Keratinocyte (primary cell): Measurements from ENCODE around the gene HIC2. TPM values are rescaled to one million over a fixed set of nuclear protein-coding genes. Genes with fewer than 3 reads are reported as not detected.
"Not testable (repeated sequence)": the region's sequence is repeated elsewhere in the genome, so short reads cannot be mapped to it uniquely, and the experiment has no call there.

ENCODE experiments used
- DNase-seq: peaks from one replicate; pipeline ENCODE4 v3.0.0-alpha.2; 2011; ENCODE audit warnings: low read depth, missing footprints, low spot score
- FAIRE-seq: peaks from 2 replicates; lab custom pipeline; 2011; peaks lifted over from hg19 to GRCh38; lab: Jason Lieb, UNC
- H2AFZ ChIP-seq: 2 replicates; pipeline ENCODE4 v1.6.0; 2012; ENCODE audit warnings: low read length, control low read depth, inconsistent platforms; ENCODE audit not compliant: control insufficient read depth
- H3K27ac ChIP-seq: 2 replicates; pipeline ENCODE4 v1.5.1; 2011; ENCODE audit warnings: low read length; ENCODE audit not compliant: control insufficient read depth, insufficient read depth
- H3K27me3 ChIP-seq: 3 replicates; pipeline ENCODE4 v1.6.0; 2011; ENCODE audit warnings: low read length; ENCODE audit not compliant: control insufficient read depth, insufficient read depth; ENCODE audit errors: extremely low read depth
- H3K36me3 ChIP-seq, 2 experiments: 2 replicates in 1 of 2; 3 replicates in 1 of 2; pipeline ENCODE4 v1.5.1; 2011; ENCODE audit warnings: low read length in 2 of 2, mild to moderate bottlenecking in 1 of 2; ENCODE audit not compliant: control insufficient read depth in 2 of 2, insufficient read depth in 2 of 2; ENCODE audit errors: extremely low read depth in 1 of 2
- H3K4me1 ChIP-seq: 3 replicates; pipeline ENCODE4 v1.5.1; 2011; ENCODE audit warnings: low read length; ENCODE audit not compliant: control insufficient read depth, insufficient read depth; ENCODE audit errors: extremely low read depth
- H3K4me2 ChIP-seq: 3 replicates; pipeline ENCODE4 v1.6.0; 2011; ENCODE audit warnings: low read depth, low read length; ENCODE audit not compliant: control insufficient read depth, insufficient read depth; ENCODE audit errors: extremely low read depth
- H3K4me3 ChIP-seq, 3 experiments: fragments of 200-600 bp in 1 of 3; sonication (generic) in 1 of 3; 2 replicates in 2 of 3; 3 replicates in 1 of 3; pipeline ENCODE4 v1.5.1; 2011 to 2016; ENCODE audit warnings: low read length in 3 of 3, mild to moderate bottlenecking in 3 of 3, control low read depth in 2 of 3, inconsistent platforms in 1 of 3, low read depth in 1 of 3, mixed read lengths in 1 of 3, mixed run types in 1 of 3, moderate library complexity in 1 of 3; ENCODE audit not compliant: control insufficient read depth in 2 of 3, insufficient read depth in 2 of 3; ENCODE audit errors: extremely low read depth in 1 of 3
- H3K79me2 ChIP-seq: 2 replicates; pipeline ENCODE4 v1.6.0; 2012; ENCODE audit warnings: low read length; ENCODE audit not compliant: control insufficient read depth, insufficient read depth
- H3K9ac ChIP-seq: 3 replicates; pipeline ENCODE4 v1.6.0; 2011; ENCODE audit warnings: low read length; ENCODE audit not compliant: control insufficient read depth, insufficient read depth; ENCODE audit errors: extremely low read depth
- H3K9me1 ChIP-seq: 3 replicates; pipeline ENCODE4 v1.6.0; 2011; ENCODE audit warnings: low read length; ENCODE audit not compliant: control insufficient read depth, insufficient read depth; ENCODE audit errors: extremely low read depth
- H3K9me3 ChIP-seq: 2 replicates; pipeline ENCODE4 v1.5.1; 2012; ENCODE audit warnings: low read depth, low read length; ENCODE audit not compliant: control insufficient read depth
- H4K20me1 ChIP-seq: 3 replicates; pipeline ENCODE4 v1.6.0; 2011; ENCODE audit warnings: low read length; ENCODE audit not compliant: control insufficient read depth, insufficient read depth; ENCODE audit errors: extremely low read depth
- dilution Hi-C: fragments of 300-500 bp; cut with MboI; formaldehyde crosslinking; loops from one replicate; pipeline ENCODE4 v1.7.0; 2020; ENCODE audit warnings: low sequenced_read_pairs; ENCODE audit not compliant: extremely low pct_ligation_motif_present
- polyA plus RNA-seq, 5 experiments: library from polyadenylated mRNA; depleted of rRNA in 3 of 5; stranded (reverse) in 3 of 5; stranded (forward) in 1 of 5; unstranded in 1 of 5; fragments of >200 nt; gene quantifications; 1 replicate in 1 of 5; 2 replicates in 3 of 5; 3 replicates in 1 of 5; pipeline versions ENCODE4 v1.2.1 to v1.2.3, GENCODE V29; 2011 to 2012; ENCODE audit warnings: missing spikeins in 2 of 5, low read depth in 1 of 5, low replicate concordance in 1 of 5

Gene HIC2
- polyA plus RNA-seq, 1 donor (not counting 4 experiments of a cell fraction or from before 2014, with no cell fraction given): 1.2 TPM

GRCh38 chr22:21469097-21469994 is 52.2 kb downstream of the HIC2 start:
- H3K9me1 ChIP-seq, dilution Hi-C loops, H3K9me3 ChIP-seq, DNase-seq, H2AFZ ChIP-seq, H3K79me2 ChIP-seq, H3K4me1 ChIP-seq, H3K27ac ChIP-seq, H3K36me3 ChIP-seq, H4K20me1 ChIP-seq, H3K4me3 ChIP-seq, FAIRE-seq, H3K9ac ChIP-seq, H3K27me3 ChIP-seq, H3K4me2 ChIP-seq: not testable (repeated sequence)

- H4K20me1 ChIP-seq, H3K9me1 ChIP-seq, DNase-seq, H3K36me3 ChIP-seq, H3K9me3 ChIP-seq, FAIRE-seq, H2AFZ ChIP-seq, H3K27me3 ChIP-seq, dilution Hi-C loops, H3K9ac ChIP-seq, H3K4me1 ChIP-seq, H3K4me3 ChIP-seq, H3K27ac ChIP-seq, H3K4me2 ChIP-seq, H3K79me2 ChIP-seq: not testable (repeated sequence)
Measured at GRCh38 chr22:21472984-21473383, 55.8 kb downstream of the HIC2 start.

- H3K79me2 ChIP-seq, H2AFZ ChIP-seq, H3K27ac ChIP-seq, H3K27me3 ChIP-seq, dilution Hi-C loops, FAIRE-seq, H3K4me1 ChIP-seq, H3K4me3 ChIP-seq, H4K20me1 ChIP-seq, H3K4me2 ChIP-seq, H3K9me3 ChIP-seq, DNase-seq, H3K36me3 ChIP-seq, H3K9ac ChIP-seq, H3K9me1 ChIP-seq: not testable (repeated sequence)
Measured at GRCh38 chr22:21473664-21474063, 56.5 kb downstream of the HIC2 start.

- H4K20me1 ChIP-seq, DNase-seq, dilution Hi-C loops, FAIRE-seq, H3K4me2 ChIP-seq, H3K27me3 ChIP-seq, H3K4me1 ChIP-seq, H3K4me3 ChIP-seq, H3K27ac ChIP-seq, H3K79me2 ChIP-seq, H3K36me3 ChIP-seq, H3K9me1 ChIP-seq, H2AFZ ChIP-seq, H3K9me3 ChIP-seq, H3K9ac ChIP-seq: not testable (repeated sequence)
Measured at GRCh38 chr22:21484039-21484438, 66.9 kb downstream of the HIC2 start.

GRCh38 chr22:21487723-21488122 is 70.6 kb downstream of the HIC2 start:
- H3K79me2 ChIP-seq, H3K4me2 ChIP-seq, H4K20me1 ChIP-seq, dilution Hi-C loops, DNase-seq, H3K4me3 ChIP-seq, H2AFZ ChIP-seq, H3K9ac ChIP-seq, H3K27me3 ChIP-seq, H3K27ac ChIP-seq, H3K9me1 ChIP-seq, H3K4me1 ChIP-seq, H3K9me3 ChIP-seq, FAIRE-seq, H3K36me3 ChIP-seq: not testable (repeated sequence)
